IPS-18c (cell line): ENCODE results near the gene CLCA1.

Experiments
- H3K4me3 ChIP-seq: 2 replicates; pipeline ENCODE4 v1.7.0; 2013; ENCODE audit warnings: low read depth, mild to moderate bottlenecking, low read length, moderate library complexity; ENCODE audit not compliant: insufficient read depth
- H3K9me3 ChIP-seq: one replicate; pipeline ENCODE4 v1.6.1; 2013; ENCODE audit warnings: mild to moderate bottlenecking, low read length, moderate library complexity; ENCODE audit not compliant: control insufficient read depth, insufficient read depth

CLCA1 gene

DNA sequence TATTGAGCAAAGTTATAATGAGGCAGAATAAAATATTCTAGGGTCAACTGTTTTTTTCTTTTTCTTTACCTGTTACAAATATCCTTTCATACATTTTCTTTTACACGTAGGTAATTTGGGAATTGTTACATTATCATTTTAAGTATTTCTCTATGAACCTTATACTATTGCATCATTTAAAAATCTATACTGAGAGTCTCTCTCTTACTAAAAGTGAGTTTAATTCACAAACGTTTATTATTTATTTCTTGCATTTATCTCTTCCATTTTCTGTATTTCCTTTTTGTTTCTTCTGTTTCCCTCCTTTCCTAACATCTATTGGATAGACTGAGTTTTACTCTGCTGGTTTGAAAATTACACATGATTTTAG lies 52.8 kb downstream of the CLCA1 start:
- H3K9me3 ChIP-seq: no peaks in the 10 kb centered on the region
- no peak overlapping the region for H3K4me3 ChIP-seq

GRCh38 chr1:86522240-86522639 lies 53.5 kb downstream of the CLCA1 start:
- Histone ChIP-seq H3K9me3 (no peaks in the 10 kb centered on the region), H3K4me3 (no peak overlapping the region)

DNA sequence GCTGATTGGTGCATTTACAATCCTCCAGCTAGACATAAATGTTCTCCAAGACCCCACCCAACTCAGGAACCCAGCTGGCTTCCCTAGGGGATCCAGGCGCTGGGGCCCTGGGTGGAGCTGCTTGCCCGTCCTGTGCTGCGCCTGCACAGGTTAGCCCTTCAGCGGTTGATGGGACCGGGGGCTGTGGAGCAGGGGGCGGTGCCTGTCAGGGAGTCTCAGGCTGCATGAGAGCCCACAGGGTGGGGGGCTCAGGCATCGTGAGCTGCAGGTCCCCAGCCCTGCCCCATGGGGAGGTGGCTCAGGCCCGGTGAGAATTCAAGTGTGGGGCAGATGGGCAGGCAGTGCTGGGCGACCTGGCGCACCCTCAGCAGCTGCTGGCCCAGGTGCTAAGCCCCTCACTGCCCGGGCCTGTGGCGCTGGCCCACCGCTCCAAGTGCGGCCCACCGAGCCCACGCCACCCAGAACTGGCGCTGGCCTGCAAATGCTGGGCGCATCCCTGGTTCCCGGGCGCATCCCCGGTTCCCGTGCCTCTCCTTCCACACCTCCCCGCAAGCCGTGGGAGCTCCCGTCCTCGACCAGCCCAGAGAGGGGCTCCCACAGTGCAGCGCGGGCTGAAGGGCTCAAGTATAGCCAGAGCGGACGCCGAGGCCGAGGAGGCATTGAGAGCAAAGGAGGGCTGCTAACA lies 55.1 kb downstream of the CLCA1 start:
- Histone ChIP-seq H3K9me3 (no peaks in the 10 kb centered on the region), H3K4me3 (no peak overlapping the region)

- H3K9me3 ChIP-seq: no peaks in the 10 kb centered on the region
- no peak overlapping the region for H3K4me3 ChIP-seq
Observed at GRCh38 chr1:86527306-86527705, 58.6 kb downstream of the CLCA1 start.

- H3K9me3 ChIP-seq: no peaks in the 10 kb centered on the region
- no peak overlapping the region for H3K4me3 ChIP-seq
Observed at GRCh38 chr1:86530211-86530845, 61.6 kb downstream of the CLCA1 start.

- Histone ChIP-seq H3K4me3 (no peak overlapping the region), H3K9me3 (no peaks in the 10 kb centered on the region)
Observed at GRCh38 chr1:86537928-86538695, 69.4 kb downstream of the CLCA1 start.

DNA sequence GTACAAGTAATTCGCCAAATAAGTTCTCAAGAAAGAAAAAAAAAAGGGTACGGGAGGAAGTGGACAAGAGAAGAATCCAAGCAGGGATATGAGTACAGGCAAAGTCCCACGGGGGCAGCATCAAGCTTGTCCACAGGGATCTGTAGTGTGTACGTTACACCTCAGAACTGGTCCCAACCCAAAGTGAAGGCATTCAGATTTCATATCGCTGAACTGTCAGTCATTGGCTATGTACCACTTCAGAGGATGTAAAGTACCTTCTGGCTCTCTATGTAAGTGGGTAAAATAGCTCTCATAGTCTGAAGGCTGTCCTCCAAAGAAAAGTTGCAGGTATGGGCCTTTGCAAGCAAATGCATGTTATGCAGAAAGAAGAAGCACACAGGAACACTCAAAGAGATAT lies 70.0 kb downstream of the CLCA1 start:
- Histone ChIP-seq H3K9me3 (no peaks in the 10 kb centered on the region), H3K4me3 (no peak overlapping the region)

DNA sequence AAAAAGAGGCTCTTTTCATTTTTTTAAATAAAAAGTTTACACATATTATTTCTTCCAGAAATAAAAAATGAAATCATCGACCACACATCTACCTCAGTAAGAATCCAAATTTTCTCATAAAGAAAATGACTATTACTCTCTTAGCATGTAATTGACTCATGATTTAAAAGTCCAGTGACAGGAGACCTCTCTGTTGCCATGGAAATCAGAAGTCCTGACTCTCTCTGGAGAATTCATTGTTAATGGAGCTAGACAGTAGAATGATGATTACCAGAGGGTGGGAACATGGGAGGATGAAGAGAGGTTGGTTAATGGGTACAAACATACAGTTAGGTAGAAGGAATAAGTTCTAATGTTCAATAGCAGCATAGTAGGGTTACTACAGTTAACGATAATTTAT lies 73.1 kb downstream of the CLCA1 start:
- Histone ChIP-seq H3K4me3 (no peak overlapping the region), H3K9me3 (no peaks in the 10 kb centered on the region)

DNA sequence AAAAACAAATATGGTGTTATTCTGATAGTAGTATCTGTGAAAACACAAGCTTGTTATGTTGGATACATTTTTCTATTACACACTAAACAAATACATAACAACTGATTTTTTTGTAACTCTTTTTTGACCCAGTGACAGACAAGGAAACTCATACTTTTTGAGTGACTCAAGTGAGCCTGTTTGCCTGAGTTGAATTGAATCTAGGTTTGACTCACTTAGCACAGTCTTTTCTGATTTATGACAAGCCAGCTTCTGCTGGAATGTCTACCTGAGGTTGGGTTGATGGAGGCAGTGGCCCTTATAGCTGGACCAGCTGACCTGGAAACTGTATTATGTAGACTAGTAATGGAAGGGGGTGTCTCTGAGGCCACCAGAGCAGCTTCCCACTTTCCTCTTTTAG lies 73.9 kb downstream of the CLCA1 start:
- Histone ChIP-seq H3K4me3 (no peak overlapping the region), H3K9me3 (no peaks in the 10 kb centered on the region)

DNA sequence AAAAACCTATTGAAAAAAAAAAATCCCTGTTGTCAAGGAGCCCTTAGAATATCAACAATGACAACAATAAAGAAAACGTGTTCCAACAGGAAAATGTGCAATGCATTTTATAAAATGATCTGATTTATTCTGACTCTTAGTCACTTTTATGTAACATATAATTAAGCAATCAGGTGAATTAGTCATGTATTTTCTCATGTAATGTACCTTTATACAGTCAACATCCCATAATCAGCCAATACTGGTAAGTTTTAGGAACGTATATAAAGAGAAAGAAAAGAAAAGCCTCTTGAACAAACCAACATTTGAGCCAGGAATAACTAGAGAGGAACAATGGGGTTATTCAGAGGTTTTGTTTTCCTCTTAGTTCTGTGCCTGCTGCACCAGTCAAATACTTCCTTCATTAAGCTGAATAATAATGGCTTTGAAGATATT lies 78.1 kb downstream of the CLCA1 start, which contains the start of gene CLCA4:
TSS of gene CLCA4 (plus strand) at position 292 of the 435 bp plus-strand sequence. CDS start at position 334, 42 bp downstream.
- H3K9me3 ChIP-seq: no peaks in the 10 kb centered on the region
- no peak within 1 kb of the TSS for H3K4me3 ChIP-seq

DNA sequence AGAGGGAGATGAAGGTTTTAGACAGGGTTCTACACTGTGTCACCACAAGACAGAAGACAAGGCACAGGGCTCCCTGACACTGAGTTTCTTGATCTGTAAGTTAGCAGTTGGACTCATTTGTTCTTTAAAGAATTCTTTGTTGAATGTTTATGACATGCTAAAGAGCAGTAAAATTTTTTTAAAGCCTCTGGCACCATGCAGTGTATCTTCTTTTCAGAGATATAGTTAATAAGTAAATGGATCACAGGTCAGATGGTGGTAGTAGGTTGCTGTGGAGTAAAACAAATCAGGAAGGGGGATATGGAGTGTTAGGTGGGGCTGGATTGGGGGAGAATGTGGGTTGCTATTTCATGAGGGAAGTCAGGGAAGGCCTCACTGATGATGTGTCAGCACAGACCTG lies 80.1 kb downstream of the CLCA1 start:
- Histone ChIP-seq H3K4me3 (no peak overlapping the region), H3K9me3 (peaks cover 1% of the 10 kb centered on the region)
